Measurements from ENCODE around the gene CCDC124. TPM values are rescaled to one million over a fixed set of nuclear protein-coding genes. Genes with fewer than 3 reads are reported as not detected.

CCDC124 gene
- total and polyA plus RNA-seq, 2 of the 4 experiments (the other 2 are of a cell fraction) = 30.1 to 112 TPM

DNA sequence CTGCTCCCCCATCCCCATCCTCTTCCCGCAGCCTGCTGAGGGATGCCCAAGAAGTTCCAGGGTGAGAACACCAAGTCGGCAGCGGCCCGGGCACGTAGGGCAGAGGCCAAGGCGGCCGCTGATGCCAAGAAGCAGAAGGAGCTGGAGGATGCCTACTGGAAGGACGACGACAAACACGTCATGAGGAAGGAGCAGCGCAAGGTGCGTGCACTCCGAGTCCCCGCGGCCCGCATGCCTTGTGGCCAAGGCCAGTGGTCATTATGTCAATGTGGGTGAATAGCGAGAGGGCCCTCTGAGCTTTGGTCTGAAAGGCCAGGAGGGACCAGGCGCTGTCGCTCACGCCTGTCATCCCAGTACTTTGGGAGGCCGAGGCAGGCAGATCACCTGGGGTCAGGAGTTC lies 3.6 kb downstream of the CCDC124 start:
- H2AK9ac ChIP-seq (replicated peaks; ENCODE audit: low read depth, low read length, poor library complexity) = peak overlapping the region; percentile 42
- ChIA-PET POLR2A (ENCODE audit: unreplicated experiment) (no interaction called here), CTCF (interaction anchor here (1.6 kb wide), 1 partner anchor 77 kb away, joined by 3 read pairs; the partner anchor contains the start of gene RPL18A)
- no peak overlapping the region for H3K27ac ChIP-seq (ENCODE audit: insufficient read depth, low read length)
- H2BK20ac ChIP-seq (ENCODE audit: low read depth, low read length) = no peak overlapping the region
- no peak for ATAC-seq (ENCODE audit: low read depth)
- no peak overlapping the region for H2BK120ac ChIP-seq (ENCODE audit: low read depth, low read length)
- no peak overlapping the region for H3K4ac ChIP-seq (ENCODE audit: low read depth, low read length)
- H3K9ac ChIP-seq (ENCODE audit: low read depth, low read length) = no peak overlapping the region
- H3K27me3 ChIP-seq (ENCODE audit: control insufficient read depth, insufficient read depth, low read length) = 0 out of 2 replicates have a peak, but pooled peaks cover 2% of the 10 kb centered on the region
- dilution Hi-C loops (cut with HindIII; ENCODE audit: low sequenced_read_pairs, unreplicated experiment) = no loop called here
- no peak overlapping the region for H3K4me3 ChIP-seq (ENCODE audit: insufficient read depth, low read depth, low read length)
- in situ Hi-C loops (cut with MboI; ENCODE audit: low sequenced_read_pairs) = loop anchor here (5.0 to 25.0 kb wide), 2 partner anchors 56 to 126 kb away; no protein-coding TSS in a partner anchor
- intact Hi-C loops (cut with micrococcal nuclease) = loop anchor here (5.0 kb wide), 1 partner anchor 121 kb away; no protein-coding TSS in a partner anchor
- BruUV-seq (replicated peaks) = no TSS peak
- peaks cover 3% of the 10 kb centered on the region; the same call in 1 of the 2 replicates for H3K4me1 ChIP-seq (ENCODE audit: control insufficient read depth, insufficient read depth, low read length)
- no peak overlapping the region for H2BK15ac ChIP-seq (ENCODE audit: low read depth, low read length)
- peaks cover 12% of the 10 kb centered on the region; the same call in 1 of the 2 replicates for H4K20me1 ChIP-seq (ENCODE audit: insufficient read depth, low read length)
- H3K9me1 ChIP-seq (ENCODE audit: insufficient read depth, low read length) = peaks cover 3% of the 10 kb centered on the region
- H3K23ac ChIP-seq (ENCODE audit: low read depth, low read length) = no peak overlapping the region
- no peak for DNase-seq
- no peak overlapping the region for H3K14ac ChIP-seq (replicated peaks; ENCODE audit: low read depth, low read length)
- H4K5ac ChIP-seq (ENCODE audit: low read depth, low read length) = no peak overlapping the region
- TF ChIP-seq, protein P1, sequence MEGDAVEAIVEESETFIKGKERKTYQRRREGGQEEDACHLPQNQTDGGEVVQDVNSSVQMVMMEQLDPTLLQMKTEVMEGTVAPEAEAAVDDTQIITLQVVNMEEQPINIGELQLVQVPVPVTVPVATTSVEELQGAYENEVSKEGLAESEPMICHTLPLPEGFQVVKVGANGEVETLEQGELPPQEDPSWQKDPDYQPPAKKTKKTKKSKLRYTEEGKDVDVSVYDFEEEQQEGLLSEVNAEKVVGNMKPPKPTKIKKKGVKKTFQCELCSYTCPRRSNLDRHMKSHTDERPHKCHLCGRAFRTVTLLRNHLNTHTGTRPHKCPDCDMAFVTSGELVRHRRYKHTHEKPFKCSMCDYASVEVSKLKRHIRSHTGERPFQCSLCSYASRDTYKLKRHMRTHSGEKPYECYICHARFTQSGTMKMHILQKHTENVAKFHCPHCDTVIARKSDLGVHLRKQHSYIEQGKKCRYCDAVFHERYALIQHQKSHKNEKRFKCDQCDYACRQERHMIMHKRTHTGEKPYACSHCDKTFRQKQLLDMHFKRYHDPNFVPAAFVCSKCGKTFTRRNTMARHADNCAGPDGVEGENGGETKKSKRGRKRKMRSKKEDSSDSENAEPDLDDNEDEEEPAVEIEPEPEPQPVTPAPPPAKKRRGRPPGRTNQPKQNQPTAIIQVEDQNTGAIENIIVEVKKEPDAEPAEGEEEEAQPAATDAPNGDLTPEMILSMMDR (conservative IDR thresholded peaks at IDR 0.05; ENCODE audit: low read depth, low read length) = no peak
- no peak for TF ChIP-seq MAFK (IDR thresholded peaks at IDR 0.05; ENCODE audit: low read depth, low read length)
- no peak for TF ChIP-seq NFE2L2 (IDR thresholded peaks at IDR 0.05; ENCODE audit: low read depth, low read length)
- no peak for TF ChIP-seq MAZ (IDR thresholded peaks at IDR 0.05; ENCODE audit: borderline replicate concordance, low read depth, low read length)
- no peak for TF ChIP-seq POLR2A (IDR thresholded peaks at IDR 0.05; ENCODE audit: low read depth, low read length)
- TF ChIP-seq CEBPB (IDR thresholded peaks at IDR 0.05; ENCODE audit: low read depth, low read length) = no peak
- TF ChIP-seq, protein P2, sequence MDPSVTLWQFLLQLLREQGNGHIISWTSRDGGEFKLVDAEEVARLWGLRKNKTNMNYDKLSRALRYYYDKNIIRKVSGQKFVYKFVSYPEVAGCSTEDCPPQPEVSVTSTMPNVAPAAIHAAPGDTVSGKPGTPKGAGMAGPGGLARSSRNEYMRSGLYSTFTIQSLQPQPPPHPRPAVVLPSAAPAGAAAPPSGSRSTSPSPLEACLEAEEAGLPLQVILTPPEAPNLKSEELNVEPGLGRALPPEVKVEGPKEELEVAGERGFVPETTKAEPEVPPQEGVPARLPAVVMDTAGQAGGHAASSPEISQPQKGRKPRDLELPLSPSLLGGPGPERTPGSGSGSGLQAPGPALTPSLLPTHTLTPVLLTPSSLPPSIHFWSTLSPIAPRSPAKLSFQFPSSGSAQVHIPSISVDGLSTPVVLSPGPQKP (IDR thresholded peaks at IDR 0.05; ENCODE audit: borderline replicate concordance, low read depth, low read length) = no peak
- no peak for TF ChIP-seq BHLHE40 (IDR thresholded peaks at IDR 0.05; ENCODE audit: low read depth, low read length)
- TF ChIP-seq, protein P3, sequence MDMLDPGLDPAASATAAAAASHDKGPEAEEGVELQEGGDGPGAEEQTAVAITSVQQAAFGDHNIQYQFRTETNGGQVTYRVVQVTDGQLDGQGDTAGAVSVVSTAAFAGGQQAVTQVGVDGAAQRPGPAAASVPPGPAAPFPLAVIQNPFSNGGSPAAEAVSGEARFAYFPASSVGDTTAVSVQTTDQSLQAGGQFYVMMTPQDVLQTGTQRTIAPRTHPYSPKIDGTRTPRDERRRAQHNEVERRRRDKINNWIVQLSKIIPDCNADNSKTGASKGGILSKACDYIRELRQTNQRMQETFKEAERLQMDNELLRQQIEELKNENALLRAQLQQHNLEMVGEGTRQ (IDR thresholded peaks at IDR 0.05; ENCODE audit: low read depth, low read length) = no peak
- TF ChIP-seq RAD21 (IDR thresholded peaks at IDR 0.05; ENCODE audit: low read length) = no peak
- 93% methylated on average over 20 of the region's 21 CpGs; no CpG with 5 or more reads in 1 of the 2 experiments for WGBS, 2 experiments (ENCODE audit: extremely low coverage in 2 of 2, insufficient read length in 1 of 2)
- H2BK5ac ChIP-seq (ENCODE audit: low read depth, low read length, poor library complexity, severe bottlenecking) = no peak overlapping the region
- no peaks in the 10 kb centered on the region for H3K9me3 ChIP-seq (ENCODE audit: control insufficient read depth, insufficient read depth, low read length)
- H2AFZ ChIP-seq (replicated peaks; ENCODE audit: low read length, poor library complexity) = peak overlapping the region; percentile 32
- H3K36me3 ChIP-seq (ENCODE audit: control insufficient read depth, insufficient read depth, low read length) = peaks cover 4% of the 10 kb centered on the region; the same call in 1 of the 2 replicates
- no peak overlapping the region for H3K56ac ChIP-seq (ENCODE audit: extremely low read depth, insufficient read depth, low read length)
- H2AK5ac ChIP-seq (ENCODE audit: low read depth, low read length) = no peak overlapping the region
- no peak overlapping the region for H4K91ac ChIP-seq (ENCODE audit: insufficient read depth, low read depth, low read length)
- no peak overlapping the region for H3K4me2 ChIP-seq (ENCODE audit: low read depth, low read length)
- H3K79me1 ChIP-seq (ENCODE audit: low read depth in 1 of 2, low read length in 2 of 2) = peaks cover 0 to 29% of the 10 kb centered on the region in 2 experiments; a peak in 3 of 4 replicates
- no peak overlapping the region for H4K8ac ChIP-seq (ENCODE audit: low read depth in 2 of 2, low read length in 2 of 2)
- no peak overlapping the region for H3K18ac ChIP-seq (ENCODE audit: low read depth, low read length)

Measured in IMR-90 (cell line).